ENCODE results near the gene GREB1. TPM values are rescaled to one million over a fixed set of nuclear protein-coding genes. Genes with fewer than 3 reads are reported as not detected.

GREB1 gene, protein sequence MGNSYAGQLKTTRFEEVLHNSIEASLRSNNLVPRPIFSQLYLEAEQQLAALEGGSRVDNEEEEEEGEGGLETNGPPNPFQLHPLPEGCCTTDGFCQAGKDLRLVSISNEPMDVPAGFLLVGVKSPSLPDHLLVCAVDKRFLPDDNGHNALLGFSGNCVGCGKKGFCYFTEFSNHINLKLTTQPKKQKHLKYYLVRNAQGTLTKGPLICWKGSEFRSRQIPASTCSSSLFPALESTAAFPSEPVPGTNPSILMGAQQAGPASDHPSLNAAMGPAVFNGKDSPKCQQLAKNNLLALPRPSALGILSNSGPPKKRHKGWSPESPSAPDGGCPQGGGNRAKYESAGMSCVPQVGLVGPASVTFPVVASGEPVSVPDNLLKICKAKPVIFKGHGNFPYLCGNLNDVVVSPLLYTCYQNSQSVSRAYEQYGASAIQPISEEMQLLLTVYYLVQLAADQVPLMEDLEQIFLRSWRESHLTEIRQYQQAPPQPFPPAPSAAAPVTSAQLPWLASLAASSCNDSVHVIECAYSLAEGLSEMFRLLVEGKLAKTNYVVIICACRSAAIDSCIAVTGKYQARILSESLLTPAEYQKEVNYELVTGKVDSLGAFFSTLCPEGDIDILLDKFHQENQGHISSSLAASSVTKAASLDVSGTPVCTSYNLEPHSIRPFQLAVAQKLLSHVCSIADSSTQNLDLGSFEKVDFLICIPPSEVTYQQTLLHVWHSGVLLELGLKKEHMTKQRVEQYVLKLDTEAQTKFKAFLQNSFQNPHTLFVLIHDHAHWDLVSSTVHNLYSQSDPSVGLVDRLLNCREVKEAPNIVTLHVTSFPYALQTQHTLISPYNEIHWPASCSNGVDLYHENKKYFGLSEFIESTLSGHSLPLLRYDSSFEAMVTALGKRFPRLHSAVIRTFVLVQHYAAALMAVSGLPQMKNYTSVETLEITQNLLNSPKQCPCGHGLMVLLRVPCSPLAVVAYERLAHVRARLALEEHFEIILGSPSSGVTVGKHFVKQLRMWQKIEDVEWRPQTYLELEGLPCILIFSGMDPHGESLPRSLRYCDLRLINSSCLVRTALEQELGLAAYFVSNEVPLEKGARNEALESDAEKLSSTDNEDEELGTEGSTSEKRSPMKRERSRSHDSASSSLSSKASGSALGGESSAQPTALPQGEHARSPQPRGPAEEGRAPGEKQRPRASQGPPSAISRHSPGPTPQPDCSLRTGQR (N-terminal part only)
- 0.54 and 0.90 TPM in 2 replicates for total RNA-seq (2022)
- Bru-seq, nascent RNA = percentile 23 among the genes with signal in this experiment
- percentile 31 among the genes with signal in this experiment for BruChase-seq, experiment 1, labeled RNA remaining after a 6-hour chase
- percentile 24 among the genes with signal in this experiment for BruChase-seq, experiment 2, labeled RNA remaining after a 2-hour chase
- long read RNA-seq, partial matches to known transcripts = 0 of 1 reads
- long read RNA-seq, other reads (novel, unspliced or antisense) = 1 of 1 reads

DNA sequence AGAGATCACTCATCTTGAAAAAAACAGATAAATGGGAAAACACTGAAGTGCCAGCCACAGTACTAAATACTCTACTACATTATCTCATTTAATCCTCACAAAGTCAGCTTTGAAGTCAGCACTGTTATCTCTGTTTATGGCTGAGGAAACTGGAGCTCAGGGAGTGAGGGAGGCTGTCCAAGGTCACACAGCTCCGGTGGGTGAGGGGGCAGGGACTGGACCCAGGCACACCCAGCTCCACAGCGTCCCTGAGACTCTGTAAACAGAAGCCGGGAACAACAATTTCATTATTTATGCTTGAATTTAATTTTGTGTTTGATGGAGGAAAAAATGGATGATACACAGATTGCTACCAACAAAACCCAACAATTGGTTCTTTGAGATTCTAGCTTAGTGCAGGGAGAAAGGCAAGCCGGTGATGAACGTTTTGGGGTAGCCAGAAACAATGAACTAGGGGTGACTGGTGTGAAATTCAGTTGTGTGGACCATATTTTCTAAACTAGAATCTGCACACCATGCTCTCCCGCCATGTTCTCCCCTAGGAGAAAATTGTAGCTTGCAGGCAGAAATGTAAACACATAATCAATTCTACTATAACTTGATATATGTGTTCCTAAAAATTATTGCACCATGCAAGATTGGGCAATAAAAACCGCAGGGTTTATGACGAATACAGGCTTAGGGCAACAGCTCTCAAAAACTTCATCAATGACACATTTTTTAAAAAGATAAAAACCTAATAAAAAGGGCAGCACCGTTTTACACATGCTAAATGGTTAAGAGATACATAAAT, at the start of gene GREB1:
GREB1 (plus strand) TSS at position 768 of the 793 bp plus-strand sequence. CDS start 22,570 bp downstream, outside the sequence.
- no peaks in the 10 kb centered on the region for H3K36me3 Mint-ChIP-seq (ENCODE audit: insufficient read depth, unreplicated experiment)
- no peak within 1 kb of the TSS for H3K4me3 Mint-ChIP-seq (ENCODE audit: low read depth, unreplicated experiment)
- H3K9me3 Mint-ChIP-seq (ENCODE audit: low read depth, unreplicated experiment) = no peaks in the 10 kb centered on the region
- CTCF ChIA-PET = no interaction called here
- peaks cover 9% of the 10 kb centered on the region for H3K4me1 Mint-ChIP-seq (ENCODE audit: low read depth, unreplicated experiment)
- DNase-seq = no peak
- intact Hi-C loops (cut with micrococcal nuclease; ENCODE audit: unreplicated experiment) = no loop called here
- no TSS peak for BruUV-seq (replicated peaks)
- TF ChIP-seq, protein P1, sequence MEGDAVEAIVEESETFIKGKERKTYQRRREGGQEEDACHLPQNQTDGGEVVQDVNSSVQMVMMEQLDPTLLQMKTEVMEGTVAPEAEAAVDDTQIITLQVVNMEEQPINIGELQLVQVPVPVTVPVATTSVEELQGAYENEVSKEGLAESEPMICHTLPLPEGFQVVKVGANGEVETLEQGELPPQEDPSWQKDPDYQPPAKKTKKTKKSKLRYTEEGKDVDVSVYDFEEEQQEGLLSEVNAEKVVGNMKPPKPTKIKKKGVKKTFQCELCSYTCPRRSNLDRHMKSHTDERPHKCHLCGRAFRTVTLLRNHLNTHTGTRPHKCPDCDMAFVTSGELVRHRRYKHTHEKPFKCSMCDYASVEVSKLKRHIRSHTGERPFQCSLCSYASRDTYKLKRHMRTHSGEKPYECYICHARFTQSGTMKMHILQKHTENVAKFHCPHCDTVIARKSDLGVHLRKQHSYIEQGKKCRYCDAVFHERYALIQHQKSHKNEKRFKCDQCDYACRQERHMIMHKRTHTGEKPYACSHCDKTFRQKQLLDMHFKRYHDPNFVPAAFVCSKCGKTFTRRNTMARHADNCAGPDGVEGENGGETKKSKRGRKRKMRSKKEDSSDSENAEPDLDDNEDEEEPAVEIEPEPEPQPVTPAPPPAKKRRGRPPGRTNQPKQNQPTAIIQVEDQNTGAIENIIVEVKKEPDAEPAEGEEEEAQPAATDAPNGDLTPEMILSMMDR (IDR thresholded peaks at IDR 0.05; ENCODE audit: unreplicated experiment) = no peak
- peaks cover 73% of the 10 kb centered on the region for H3K27me3 Mint-ChIP-seq (ENCODE audit: unreplicated experiment)
- no peak within 1 kb of the TSS for H3K27ac Mint-ChIP-seq (ENCODE audit: unreplicated experiment)

DNA sequence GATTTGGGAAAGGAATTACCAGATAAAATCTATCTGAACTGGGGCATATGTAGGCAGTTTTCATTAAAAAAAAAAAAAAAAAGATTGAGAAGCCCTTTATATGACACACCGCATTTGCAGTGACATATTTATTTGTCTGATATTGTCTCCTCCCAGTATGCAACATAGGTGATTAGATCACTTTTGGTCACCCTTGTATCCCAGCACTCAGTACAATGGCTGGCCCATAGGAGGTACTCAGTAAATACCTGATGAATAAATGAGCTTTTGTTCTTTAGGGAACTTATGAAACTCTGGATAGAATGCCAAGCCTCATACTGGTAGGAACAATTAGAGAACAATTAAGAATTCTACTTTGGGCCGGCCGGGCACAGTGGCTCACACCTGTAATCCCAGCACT, 45.0 kb upstream of the GREB1 start:
- no peaks in the 10 kb centered on the region for H3K9me3 Mint-ChIP-seq (ENCODE audit: low read depth, unreplicated experiment)
- DNase-seq = no peak
- TF ChIP-seq, protein P1 (IDR thresholded peaks at IDR 0.05; ENCODE audit: unreplicated experiment) = no peak
- no peak overlapping the region for H3K27ac Mint-ChIP-seq (ENCODE audit: unreplicated experiment)
- no peaks in the 10 kb centered on the region for H3K4me1 Mint-ChIP-seq (ENCODE audit: low read depth, unreplicated experiment)
- intact Hi-C loops (cut with micrococcal nuclease; ENCODE audit: unreplicated experiment) = no loop called here
- peaks cover 20% of the 10 kb centered on the region for H3K27me3 Mint-ChIP-seq (ENCODE audit: unreplicated experiment)
- no TSS peak for BruUV-seq (replicated peaks)
- CTCF ChIA-PET = interaction anchor here (0.6 to 0.7 kb wide), 3 partner anchors 87 to 98 kb away, joined by 3 to 5 read pairs (median 4); no protein-coding TSS in a partner anchor
- H3K4me3 Mint-ChIP-seq (ENCODE audit: low read depth, unreplicated experiment) = no peak overlapping the region
- H3K36me3 Mint-ChIP-seq (ENCODE audit: insufficient read depth, unreplicated experiment) = no peaks in the 10 kb centered on the region

DNA sequence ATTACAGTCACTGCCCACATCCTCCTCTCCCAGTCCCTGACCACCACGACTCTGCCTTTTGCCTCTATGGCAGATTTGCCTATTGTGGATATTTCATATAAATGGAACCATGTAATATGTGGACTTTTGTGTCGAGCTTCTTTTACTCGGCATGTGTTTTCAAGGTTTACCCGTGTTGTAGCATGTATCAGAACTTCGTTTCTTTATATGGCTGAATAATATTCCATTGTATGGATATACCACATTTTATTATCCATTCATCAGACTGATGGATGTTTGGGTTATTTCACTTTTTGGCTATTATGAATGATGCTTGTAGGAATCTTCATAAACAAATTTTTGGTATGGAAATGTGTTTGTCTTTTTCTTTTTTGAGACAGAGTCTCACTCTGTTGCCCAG, 43.7 kb upstream of the GREB1 start:
- no peak overlapping the region for H3K27ac Mint-ChIP-seq (ENCODE audit: unreplicated experiment)
- CTCF ChIA-PET = no interaction called here
- no peaks in the 10 kb centered on the region for H3K4me1 Mint-ChIP-seq (ENCODE audit: low read depth, unreplicated experiment)
- no TSS peak for BruUV-seq (replicated peaks)
- H3K4me3 Mint-ChIP-seq (ENCODE audit: low read depth, unreplicated experiment) = no peak overlapping the region
- intact Hi-C loops (cut with micrococcal nuclease; ENCODE audit: unreplicated experiment) = no loop called here
- no peaks in the 10 kb centered on the region for H3K9me3 Mint-ChIP-seq (ENCODE audit: low read depth, unreplicated experiment)
- DNase-seq = no peak
- TF ChIP-seq, protein P1 (IDR thresholded peaks at IDR 0.05; ENCODE audit: unreplicated experiment) = no peak
- H3K36me3 Mint-ChIP-seq (ENCODE audit: insufficient read depth, unreplicated experiment) = no peaks in the 10 kb centered on the region
- peaks cover 25% of the 10 kb centered on the region for H3K27me3 Mint-ChIP-seq (ENCODE audit: unreplicated experiment)

Data from Calu3 (cell line).